Non-pigmented ciliary epithelial cell (primary cell): Measurements from ENCODE around the gene DCLRE1C.
"Not testable (repeated sequence)": the region's sequence is repeated elsewhere in the genome, so short reads cannot be mapped to it uniquely, and the experiment has no call there.

Experiments used
- DNase-seq: peaks from one replicate; pipeline ENCODE4 v3.0.0-alpha.2; 2010; ENCODE audit warnings: low read depth

The DCLRE1C gene

DNA sequence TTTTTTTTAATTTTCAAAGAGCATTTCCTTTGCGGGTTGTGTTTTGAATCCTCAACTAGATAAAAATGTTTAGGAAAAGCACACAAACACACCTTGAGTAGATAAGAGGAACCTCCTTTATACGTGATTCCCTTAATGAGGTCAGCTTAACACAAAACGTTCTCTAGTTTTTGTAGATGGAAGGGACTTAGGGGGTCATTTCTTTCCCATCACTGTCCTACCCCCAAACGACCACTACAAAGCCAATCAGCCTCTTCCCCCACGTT lies 74.0 kb downstream of the DCLRE1C start:
- no peak for DNase-seq

DNA sequence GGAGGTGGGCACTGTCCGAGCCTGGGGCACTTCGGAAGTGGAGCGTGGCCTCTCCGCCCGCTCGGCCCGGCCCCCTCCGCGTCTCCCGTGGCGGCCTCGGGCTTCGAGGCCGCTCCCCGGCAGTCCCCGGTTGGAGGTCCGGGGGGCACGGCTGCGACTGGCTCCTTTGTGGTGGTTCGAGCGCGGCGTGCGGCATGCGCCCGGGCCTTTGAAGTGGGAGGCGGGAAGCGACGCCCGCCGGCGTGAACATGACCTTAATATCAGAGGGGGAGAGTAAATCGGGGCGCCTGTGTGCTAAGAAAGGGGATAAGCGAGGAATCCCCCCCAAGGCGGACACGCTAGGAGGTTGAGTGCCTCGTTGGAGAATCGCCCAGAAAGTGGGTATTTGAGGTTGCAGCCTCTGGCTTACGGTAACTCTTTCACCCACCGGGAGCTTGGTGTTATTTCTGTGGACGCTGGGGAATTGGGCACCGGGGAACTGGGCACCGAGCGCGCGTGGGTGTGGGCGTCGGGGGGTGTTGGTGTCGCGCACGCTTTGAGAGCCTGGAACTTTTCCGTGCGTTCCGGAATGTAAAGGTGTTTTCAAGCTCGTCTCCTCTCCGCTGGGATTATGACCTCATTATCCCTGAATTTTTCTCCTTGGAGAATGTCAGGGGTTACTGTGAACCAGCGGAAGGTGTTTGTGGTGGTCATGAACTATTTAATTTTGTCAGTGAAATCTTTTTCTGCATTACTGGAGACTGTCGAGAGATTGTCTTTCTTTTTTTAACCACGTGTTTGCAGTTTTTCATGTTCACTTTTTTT lies 74.6 kb downstream of the DCLRE1C start:
- no peak for DNase-seq

GRCh38 chr10:14878266-14879123 lies 75.4 kb downstream of the DCLRE1C start, which contains the start of gene SUV39H2:
SUV39H2 (plus strand) TSS chr10:14878866; CDS start chr10:14878889, 23 bp downstream.
- peak; percentile 59 for DNase-seq

- no peak for DNase-seq
Measured at GRCh38 chr10:14876764-14877163, 77.1 kb downstream of the DCLRE1C start.

DNA sequence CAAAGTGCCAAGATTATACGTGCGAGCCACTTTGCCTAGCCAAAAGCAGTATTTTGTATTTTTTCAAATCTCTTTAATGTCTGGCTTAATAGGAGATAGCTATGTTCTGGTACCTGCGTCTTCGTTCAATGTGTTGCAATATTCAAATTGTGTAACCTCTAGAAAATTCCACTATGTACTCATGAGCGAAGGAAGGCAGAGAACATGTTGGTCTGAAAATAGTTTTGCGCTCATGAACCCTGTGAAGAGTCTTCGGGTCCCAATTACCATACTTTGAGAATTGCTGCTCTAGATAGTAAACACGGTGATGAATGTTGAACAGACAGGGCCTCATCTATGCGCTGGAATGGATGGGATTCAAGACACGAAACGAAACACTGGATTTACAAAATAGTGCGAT lies 78.0 kb downstream of the DCLRE1C start:
- no peak for DNase-seq

GRCh38 chr10:14873090-14873760 lies 80.7 kb downstream of the DCLRE1C start:
- DNase-seq, result peak; percentile 58

DNA sequence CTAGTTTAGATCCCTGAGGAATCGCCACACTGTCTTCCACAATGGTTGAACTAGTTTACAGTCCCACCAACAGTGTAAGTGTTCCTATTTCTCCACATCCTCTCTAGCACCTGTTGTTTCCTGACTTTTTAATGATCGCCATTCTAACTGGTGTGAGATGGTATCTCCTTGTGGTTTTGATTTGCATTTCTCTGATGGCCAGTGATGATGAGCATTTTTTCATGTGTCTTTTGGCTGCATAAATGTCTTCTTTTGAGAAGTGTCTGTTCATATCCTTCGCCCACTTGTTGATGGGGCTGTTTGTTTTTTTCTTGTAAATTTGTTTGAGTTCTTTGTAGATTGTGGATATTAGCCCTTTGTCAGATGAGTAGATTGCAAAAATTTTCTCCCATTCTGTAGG lies 89.0 kb downstream of the DCLRE1C start:
- DNase-seq, result not testable (repeated sequence)

GRCh38 chr10:14864466-14864865 lies 89.4 kb downstream of the DCLRE1C start:
- DNase-seq, result not testable (repeated sequence)

DNA sequence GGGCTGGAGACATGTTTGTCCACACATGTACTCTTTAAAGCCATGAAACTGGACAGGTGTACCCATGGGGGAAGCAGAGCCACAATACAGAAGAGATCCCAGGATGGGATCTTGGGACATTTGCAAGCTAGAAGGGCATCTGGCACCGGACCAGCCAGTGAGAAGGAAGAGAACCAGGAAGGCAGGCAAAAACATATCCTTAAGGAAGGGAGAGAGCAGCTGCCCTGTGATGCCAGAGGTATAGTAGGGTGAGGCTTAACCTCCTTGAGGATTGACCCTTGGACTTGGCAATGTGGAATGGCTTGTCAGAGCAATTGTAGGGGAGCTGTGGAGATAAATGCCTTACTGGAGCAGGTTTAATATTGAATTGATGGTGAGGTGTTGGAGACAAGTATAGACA lies 93.1 kb downstream of the DCLRE1C start:
- no peak for DNase-seq

DNA sequence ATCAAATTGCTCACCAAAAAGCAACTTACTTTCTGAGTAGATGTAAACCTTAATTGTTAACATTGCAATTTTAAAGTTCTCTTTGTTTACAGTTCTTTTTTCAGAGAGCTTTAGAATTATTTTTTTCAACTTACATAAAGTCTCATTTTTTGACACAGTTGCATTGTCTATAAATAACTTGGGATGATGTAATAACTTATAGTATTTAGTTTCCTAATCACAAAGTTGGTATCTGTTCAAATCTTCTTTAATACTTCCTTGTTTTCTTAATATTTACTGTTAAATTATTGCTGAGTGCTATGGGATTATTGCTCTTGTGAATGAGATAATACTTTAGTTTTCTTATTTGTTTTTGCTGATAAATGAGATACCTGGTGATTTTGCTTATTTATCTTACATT lies 94.1 kb downstream of the DCLRE1C start:
- no peak for DNase-seq

DNA sequence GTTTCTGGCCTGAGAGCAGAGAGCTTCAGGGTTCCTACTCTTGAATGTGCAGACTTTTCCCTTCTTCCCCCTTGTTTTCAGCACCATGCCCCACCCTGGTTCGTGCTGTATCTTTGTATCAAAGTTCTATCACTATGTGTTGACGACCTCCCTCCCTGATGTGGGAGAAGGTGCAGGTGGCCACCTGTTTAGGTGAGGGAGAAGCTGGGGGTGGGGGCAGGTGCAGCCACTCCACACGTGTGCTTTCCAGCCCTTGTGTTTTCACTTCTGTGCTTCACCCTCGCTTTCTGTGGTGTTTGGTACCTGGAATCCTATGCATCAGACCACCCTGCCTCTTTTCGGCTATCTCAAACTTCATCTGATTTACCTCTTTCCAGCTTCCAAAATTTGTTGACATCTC lies 94.9 kb downstream of the DCLRE1C start:
- DNase-seq, result no peak

GRCh38 chr10:14858338-14858960 lies 95.4 kb downstream of the DCLRE1C start:
- no peak for DNase-seq

GRCh38 chr10:14855453-14855852 lies 98.4 kb downstream of the DCLRE1C start:
- DNase-seq, result no peak

DNA sequence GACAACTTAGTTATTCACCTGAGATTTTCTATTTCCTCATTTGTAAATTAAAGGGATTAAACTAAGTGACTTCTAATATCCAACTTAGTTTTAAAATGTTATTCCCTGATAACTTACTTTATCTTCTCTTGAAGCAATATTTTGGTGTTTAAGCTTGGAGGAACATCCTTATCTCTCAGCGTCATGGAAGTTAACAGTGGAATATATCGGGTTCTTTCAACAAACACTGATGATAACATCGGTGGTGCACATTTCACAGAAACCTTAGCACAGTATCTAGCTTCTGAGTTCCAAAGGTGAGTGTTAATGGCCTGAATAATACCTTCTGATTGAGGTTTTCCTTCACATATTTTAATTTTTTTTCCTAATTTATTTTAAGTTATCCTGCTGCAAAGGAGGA lies 101.7 kb downstream of the DCLRE1C start:
- DNase-seq, result no peak
